NCI-H1930 (cell line): ENCODE data around the gene OVOL2.
"Not testable (repeated sequence)": the region's sequence is repeated elsewhere in the genome, so short reads cannot be mapped to it uniquely, and the experiment has no call there.

Source experiments
- DNase-seq, 2 experiments: peaks; one replicate each; lab custom pipeline; 2025; lab: John Stamatoyannopoulos, UW

The OVOL2 gene

GRCh38 chr20:18057101-18057993, at the start of gene OVOL2:
OVOL2 (minus strand) TSS chr20:18057916; CDS start chr20:18057634, 282 bp downstream.
- peak; percentile 40 to 42 for DNase-seq

DNA sequence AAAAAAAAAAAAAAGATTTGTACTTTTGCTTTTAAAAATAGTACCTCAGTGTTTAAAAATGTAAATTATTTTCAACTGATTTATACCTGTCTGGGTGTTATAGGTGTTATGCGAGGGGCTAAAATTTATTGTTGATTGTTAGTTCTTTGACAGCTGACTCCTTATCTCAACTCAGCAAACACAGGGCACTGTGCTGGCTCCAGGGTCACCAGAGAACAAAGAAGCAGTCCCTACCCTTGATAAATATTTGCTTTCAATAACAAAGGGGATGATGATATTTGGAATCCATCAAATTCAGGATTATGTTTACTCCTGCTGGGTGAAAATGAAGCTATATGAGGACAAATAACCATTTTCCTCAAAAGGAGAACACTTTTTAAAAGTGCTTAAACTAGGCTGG, 45.8 kb upstream of the OVOL2 start:
- DNase-seq: peak; percentile 53 to 73

DNA sequence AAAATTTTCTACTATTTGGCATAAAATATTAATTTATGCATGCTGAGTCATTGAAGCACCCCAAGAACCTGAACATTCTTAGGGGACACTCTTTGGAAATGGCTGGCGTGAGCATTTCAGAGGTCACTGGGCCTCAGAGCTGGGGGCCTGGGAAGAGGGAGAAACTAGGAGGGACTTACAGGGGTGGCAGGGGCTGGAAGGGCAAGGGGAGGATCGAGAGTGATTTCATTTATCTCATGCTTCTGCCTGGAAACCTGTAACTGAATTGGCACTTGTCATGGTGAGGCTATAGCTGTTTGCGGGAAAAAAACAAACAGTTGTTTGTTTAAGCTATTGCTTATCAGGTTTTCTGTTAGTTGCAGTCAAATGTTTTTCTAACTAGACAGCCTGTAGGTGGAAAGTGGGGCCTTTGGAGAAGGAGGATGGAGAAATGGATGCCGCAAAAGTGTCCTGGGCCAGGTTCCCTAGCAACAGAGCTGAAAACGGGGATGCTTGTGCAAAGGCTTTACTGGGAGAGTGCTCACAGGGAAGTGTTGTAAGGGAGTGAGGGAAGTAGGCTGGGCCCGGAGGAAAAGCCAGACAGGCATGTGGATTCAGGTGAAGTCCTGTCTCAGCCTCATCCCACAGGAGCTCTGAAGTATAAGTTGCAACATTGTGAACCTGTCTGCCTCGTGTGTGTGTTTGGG, 43.6 kb upstream of the OVOL2 start:
- DNase-seq: no peak

DNA sequence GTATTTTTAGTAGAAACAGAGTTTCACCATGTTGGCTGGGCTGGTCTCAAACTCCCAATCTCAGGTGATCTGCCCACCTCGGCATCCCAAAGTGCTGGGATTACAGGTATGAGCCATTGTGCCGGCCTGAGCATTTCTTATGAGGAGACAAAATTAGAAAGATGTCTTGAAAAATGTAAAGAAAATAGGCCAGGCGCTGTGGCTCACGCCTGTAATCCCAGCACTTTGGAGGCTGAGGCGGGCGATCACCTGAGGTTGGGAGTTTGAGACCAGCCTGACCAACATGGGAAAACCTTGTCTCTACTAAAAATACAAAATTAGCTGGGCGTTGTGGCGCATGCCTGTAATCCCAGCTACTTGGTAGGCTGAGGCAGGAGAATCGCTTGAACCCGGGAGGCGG, 42.9 kb upstream of the OVOL2 start:
- not testable (repeated sequence) for DNase-seq

DNA sequence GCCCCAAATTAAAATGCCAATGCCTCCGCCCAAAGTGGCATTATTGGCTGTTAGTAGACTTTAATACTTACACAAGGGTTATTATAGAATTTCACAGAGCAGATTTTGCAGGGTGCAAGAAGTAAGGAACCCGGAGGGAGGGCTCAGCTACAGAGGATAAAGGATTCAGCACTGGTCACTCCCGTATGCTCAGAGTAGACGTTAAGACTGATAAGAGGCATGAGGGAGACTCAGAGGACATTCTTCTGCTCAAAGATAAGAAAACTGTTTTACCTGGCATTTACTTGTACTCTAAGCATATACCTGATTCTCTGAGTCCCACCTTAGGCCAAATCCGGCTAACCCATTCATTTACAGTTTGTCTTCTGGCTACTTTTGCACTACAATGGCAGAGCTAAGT, 36.5 kb upstream of the OVOL2 start:
- DNase-seq: no peak

DNA sequence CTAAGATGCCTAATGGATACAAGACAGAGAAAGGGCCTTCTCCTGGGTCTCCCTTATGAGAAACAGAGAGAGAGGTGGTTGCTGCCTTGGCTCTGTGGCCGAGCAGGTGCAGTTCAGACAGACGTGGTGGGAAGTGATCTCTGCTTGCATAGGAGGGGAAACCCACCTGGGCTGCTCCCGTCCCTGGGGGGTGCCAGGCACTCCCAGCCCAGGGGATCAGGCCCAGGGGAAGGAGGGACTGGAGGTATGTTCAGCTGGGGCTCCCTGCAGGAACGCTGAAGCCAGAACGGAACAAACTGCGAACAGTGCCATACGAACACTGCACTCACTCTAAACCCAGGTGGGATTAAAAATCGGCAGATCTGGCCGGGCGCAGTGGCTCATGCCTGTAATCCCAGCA, 35.7 kb upstream of the OVOL2 start:
- no peak for DNase-seq

GRCh38 chr20:18092890-18093289, 35.2 kb upstream of the OVOL2 start:
- DNase-seq: no peak

DNA sequence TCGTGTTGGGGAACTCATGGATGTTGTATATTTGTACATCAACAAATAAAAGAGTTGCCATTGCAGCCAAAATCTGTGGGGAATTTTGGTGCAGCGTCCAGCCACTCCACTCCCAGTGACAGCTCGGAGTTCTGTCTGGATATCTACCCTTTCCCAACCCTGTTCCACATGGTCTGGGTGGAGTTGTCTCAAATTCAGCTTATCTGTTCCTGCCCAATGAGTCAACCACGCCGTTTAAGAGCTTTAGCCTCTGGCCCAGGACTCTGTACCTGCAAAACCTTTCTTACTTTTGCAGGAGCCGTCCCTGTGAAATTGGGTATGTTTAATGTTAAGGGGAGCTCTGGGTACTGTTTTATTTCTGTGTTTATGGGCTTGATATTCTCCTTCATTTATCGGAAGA, 33.9 kb upstream of the OVOL2 start:
- DNase-seq: no peak

GRCh38 chr20:18090477-18090876, 32.8 kb upstream of the OVOL2 start:
- DNase-seq: no peak

- DNase-seq: no peak
Observed at GRCh38 chr20:18090044-18090443, 32.3 kb upstream of the OVOL2 start.

- not testable (repeated sequence) for DNase-seq
Observed at GRCh38 chr20:18088841-18089240, 31.1 kb upstream of the OVOL2 start.

DNA sequence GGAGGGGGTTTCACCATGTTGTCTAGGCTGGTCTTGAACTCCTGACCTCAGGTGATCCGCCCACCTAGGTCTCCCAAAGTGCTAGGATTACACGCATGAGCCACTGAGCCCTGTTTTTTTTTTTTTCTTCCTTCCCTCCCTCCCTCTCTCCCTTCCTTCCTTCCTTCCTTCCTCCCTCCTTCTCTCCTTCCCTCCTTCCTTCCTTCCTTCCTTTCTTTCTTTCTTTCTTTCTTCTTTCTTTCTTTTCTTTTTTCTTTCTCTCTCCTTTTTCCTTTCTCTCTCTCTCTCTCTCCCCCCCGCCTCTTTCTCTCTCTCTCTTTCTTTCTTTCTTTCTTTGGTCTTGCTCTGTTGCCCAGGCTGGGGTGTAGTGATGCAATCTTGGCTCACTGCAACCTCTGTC, 30.6 kb upstream of the OVOL2 start:
- DNase-seq: not testable (repeated sequence)

- no peak for DNase-seq
Observed at GRCh38 chr20:18087054-18087453, 29.3 kb upstream of the OVOL2 start.

- DNase-seq: not testable (repeated sequence)
Observed at GRCh38 chr20:18080836-18081235, 23.1 kb upstream of the OVOL2 start.

GRCh38 chr20:18079756-18080353, 22.1 kb upstream of the OVOL2 start:
- DNase-seq: no peak

DNA sequence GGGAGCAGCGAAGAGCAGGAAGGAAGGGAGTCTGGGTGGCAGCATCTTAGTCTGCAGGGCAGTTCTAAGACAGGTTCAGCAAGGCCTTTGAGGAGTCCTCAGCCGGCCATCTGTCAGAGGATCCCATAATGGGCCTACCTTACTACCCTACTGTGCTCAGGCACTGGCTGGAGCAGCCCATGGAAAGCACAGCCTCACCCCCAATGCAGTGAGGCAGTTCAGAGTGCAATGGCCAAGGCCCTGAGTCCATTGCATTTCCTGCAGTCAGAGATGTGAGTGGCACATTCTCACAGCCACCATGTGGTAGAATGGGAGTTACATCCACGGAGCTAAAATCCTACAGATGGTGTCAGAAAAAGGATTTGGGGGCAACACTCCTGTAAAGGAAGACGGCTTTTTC, 19.4 kb upstream of the OVOL2 start:
- DNase-seq: no peak

- no peak for DNase-seq
Observed at GRCh38 chr20:18072532-18072931, 14.8 kb upstream of the OVOL2 start.

DNA sequence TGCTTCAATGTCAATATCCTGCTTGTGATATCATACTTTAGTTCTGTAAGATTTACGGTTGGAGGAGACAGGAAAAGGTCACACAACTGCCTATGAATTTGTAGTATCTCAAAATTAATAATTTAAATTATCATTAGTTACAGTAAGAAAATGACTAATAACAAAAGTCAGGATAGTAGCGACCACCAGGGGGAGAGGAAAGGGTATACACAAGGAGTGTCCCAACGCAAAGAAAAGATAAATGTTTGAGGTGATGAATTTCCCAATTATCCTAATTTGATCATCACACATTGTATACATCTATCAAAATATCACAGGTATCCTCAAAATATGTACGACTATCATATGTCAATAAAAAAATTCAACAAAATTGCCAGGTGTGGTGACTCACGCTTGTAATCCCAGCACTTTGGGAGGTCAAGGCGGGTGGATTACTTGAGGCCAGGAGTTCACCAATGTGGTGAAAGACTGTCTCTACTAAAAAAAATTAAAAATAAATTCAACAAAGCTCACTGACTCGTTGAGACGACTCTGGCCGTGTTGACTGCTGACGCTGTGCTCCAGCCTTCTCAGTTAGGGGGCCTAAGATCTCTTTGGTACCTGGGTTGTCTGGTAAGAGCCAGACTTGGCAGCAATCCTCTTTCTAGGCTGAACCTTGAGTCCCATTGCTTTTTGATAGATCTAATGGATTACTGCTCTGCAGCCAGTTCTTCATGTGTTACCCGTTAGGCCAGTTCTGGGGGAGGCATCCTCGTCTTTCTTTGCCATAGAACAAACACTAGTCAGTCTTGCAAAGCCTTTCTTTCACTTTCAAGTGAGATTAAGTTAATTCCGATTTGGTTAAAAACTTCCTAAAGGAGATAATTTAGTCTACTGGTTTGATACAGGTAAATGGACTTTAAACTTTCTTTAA, 9.0 kb upstream of the OVOL2 start:
- no peak for DNase-seq

DNA sequence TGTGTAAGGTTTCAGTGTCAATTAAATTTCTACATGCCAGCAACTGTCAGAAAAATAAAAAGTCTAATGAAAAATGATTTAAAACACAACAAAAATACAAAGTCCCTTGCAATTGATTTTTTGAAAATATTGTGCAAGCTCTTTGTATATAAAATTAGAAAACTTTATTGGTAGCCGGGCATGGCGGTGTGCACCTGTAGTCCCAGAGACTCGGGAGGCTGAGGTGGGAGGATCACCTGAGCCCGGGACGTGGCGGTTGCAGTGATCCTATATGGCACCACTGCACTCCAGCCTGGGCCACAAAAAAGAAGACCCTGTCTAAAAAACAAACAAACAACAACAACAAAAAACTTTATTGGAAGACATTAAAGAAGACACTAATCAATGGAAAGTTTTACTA, 6.0 kb upstream of the OVOL2 start:
- DNase-seq: no peak

GRCh38 chr20:18059603-18060002, 1.9 kb upstream of the OVOL2 start:
- no peak for DNase-seq

DNA sequence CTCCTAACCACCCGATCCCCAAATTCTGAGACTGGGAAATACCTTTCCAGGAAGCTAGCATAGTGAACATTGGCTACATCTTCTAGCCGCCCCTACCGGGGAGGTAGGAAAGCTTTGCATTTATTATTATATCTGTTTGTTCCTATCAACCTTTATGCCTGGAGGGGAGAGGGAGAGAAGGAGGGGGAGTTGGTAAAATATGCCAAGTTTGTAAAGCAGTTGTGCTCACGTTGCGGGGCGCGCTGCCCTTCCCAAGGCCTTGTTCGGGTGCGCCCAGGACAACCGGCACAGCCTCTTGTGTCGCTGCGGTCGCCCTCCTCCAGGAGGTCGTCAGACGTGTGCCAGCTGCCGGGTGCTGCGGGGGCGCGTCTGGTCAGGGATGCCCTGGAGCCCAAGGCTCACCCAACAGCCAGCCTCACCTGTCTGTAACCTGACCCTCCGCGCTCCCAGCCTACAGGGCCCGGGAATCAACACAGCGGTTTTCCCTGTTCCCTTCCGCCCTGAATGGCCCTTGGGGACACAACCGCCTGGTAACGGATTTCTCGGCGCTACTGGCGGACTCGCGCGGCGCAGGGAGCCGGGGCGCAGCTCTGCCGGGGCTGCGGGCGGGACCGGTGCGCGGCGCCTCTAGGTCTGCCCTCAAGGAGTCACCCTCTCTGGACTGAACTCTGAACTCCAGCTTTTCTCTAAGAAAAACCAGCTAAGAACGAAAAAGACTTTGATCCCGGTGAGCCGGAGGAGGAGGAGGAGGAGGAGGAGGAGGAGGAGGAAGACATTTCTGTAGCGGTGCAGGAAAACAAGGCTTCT, 1.1 kb upstream of the OVOL2 start:
- DNase-seq: peak; percentile 88 to 92
